ENCODE measurements around the gene BLNK. TPM values are rescaled to one million over a fixed set of nuclear protein-coding genes. Genes with fewer than 3 reads are reported as not detected.

BLNK gene
- total RNA-seq, 5 donors from 2014 or later (not counting 1 experiment from before 2014, with no cell fraction given) = 1.3 to 8.2 (median 1.7) TPM

GRCh38 chr10:96229568-96230030 lies 41.8 kb downstream of the BLNK start:
- no peaks in the 10 kb centered on the region for H3K27me3 Mint-ChIP-seq
- Histone ChIP-seq H3K4me3 (ENCODE audit: control insufficient read depth in 1 of 2, extremely low read depth in 1 of 2, low read length in 1 of 2) (no peak overlapping the region), H3K4me1 (ENCODE audit: control insufficient read depth in 1 of 2, extremely low read depth in 1 of 2, insufficient read depth in 2 of 2, low read length in 2 of 2) (no peaks in the 10 kb centered on the region), H3K36me3 (ENCODE audit: control insufficient read depth in 2 of 2, extremely low read depth in 1 of 2, insufficient read depth in 1 of 2, low read length in 1 of 2) (no peaks in the 10 kb centered on the region), H3K27me3 (replicated peaks in 1 of 2; ENCODE audit: control insufficient read depth in 2 of 2, extremely low read depth in 1 of 2, insufficient read depth in 2 of 2, low read length in 1 of 2) (peaks cover 0 to 3% of the 10 kb centered on the region in 2 experiments), H3K9me3 (no peaks in the 10 kb centered on the region), H3K27ac (ENCODE audit: low read length) (no peak overlapping the region)
- no peaks in the 10 kb centered on the region for H3K36me3 Mint-ChIP-seq
- ChIA-PET POLR2A (interaction anchor here in 1 of 2 donors (0.6 kb wide), 2 partner anchors 21 to 73 kb away, joined by 3 to 6 read pairs; no protein-coding TSS in a partner anchor), CTCF (interaction anchor here (0.6 to 4.2 kb wide), 38 partner anchors 9 to 679 kb away, joined by 3 to 34 read pairs (median 5); partner anchors contain the start of genes DNTT (in 1 of the 2) and TCTN3 (in 1 of the 2))
- H3K9me3 Mint-ChIP-seq = no peaks in the 10 kb centered on the region
- H3K4me3 Mint-ChIP-seq = no peak overlapping the region
- ATAC-seq (replicated peaks in 1 of 4) = peak; percentile 63 to 74 (median 68)
- peaks cover 0 to 7% (median 2%) of the 10 kb centered on the region in 3 donors for H3K4me1 Mint-ChIP-seq
- H3K27ac Mint-ChIP-seq = peak overlapping the region; percentile 2 to 71
- 0% methylated on average over 3 of the region's 7 CpGs for WGBS (ENCODE audit: insufficient coverage)
- peak; percentile 46 to 82 (median 66) for DNase-seq

GRCh38 chr10:96228408-96228994 lies 42.9 kb downstream of the BLNK start:
- no peak for ATAC-seq (replicated peaks in 1 of 4)
- no peak overlapping the region for H3K27ac ChIP-seq (ENCODE audit: low read length)
- H3K36me3 ChIP-seq (ENCODE audit: control insufficient read depth in 2 of 2, extremely low read depth in 1 of 2, insufficient read depth in 1 of 2, low read length in 1 of 2) = no peaks in the 10 kb centered on the region

DNA sequence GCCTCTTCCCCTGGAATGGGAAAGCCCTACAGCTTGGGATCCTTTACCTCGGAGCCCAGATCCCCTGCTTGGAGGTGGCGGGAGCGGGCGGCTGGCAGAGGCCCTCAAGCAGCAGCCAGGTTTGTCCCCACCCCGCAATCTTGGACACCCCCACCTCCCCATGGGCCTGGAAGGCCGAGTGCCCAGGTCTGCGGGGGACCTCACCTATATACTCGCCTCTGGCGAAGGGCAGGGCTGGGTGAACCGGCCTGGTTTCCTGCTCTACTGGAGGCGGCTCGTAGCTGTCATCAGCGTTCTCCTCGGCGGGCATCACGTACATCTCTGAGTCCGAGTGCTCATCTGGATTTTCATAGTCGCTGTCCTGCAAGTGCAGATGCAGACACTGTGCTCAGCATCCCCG lies 44.2 kb downstream of the BLNK start:
- Mint-ChIP-seq H3K27ac (no peak overlapping the region), H3K4me1 (peaks cover 0 to 7% (median 2%) of the 10 kb centered on the region in 3 donors), H3K9me3 (no peaks in the 10 kb centered on the region), H3K36me3 (no peaks in the 10 kb centered on the region), H3K27me3 (no peaks in the 10 kb centered on the region), H3K4me3 (no peak overlapping the region)
- Histone ChIP-seq H3K4me1 (ENCODE audit: control insufficient read depth in 1 of 2, extremely low read depth in 1 of 2, insufficient read depth in 2 of 2, low read length in 2 of 2) (no peaks in the 10 kb centered on the region), H3K9me3 (no peaks in the 10 kb centered on the region), H3K27ac (ENCODE audit: low read length) (no peak overlapping the region), H3K36me3 (ENCODE audit: control insufficient read depth in 2 of 2, extremely low read depth in 1 of 2, insufficient read depth in 1 of 2, low read length in 1 of 2) (no peaks in the 10 kb centered on the region), H3K4me3 (ENCODE audit: control insufficient read depth in 1 of 2, extremely low read depth in 1 of 2, low read length in 1 of 2) (no peak overlapping the region), H3K27me3 (replicated peaks in 1 of 2; ENCODE audit: control insufficient read depth in 2 of 2, extremely low read depth in 1 of 2, insufficient read depth in 2 of 2, low read length in 1 of 2) (peaks cover 0 to 6% of the 10 kb centered on the region in 2 experiments)
- ATAC-seq (replicated peaks in 1 of 4) (no peak), DNase-seq (no peak)
- ChIA-PET POLR2A (no interaction called here), CTCF (interaction anchor here in 1 of 2 donors (0.7 to 1.2 kb wide), 4 partner anchors 11 to 99 kb away, joined by 3 to 6 read pairs (median 4); no protein-coding TSS in a partner anchor)
- WGBS (ENCODE audit: insufficient coverage) = 91% methylated on average over 12 of the region's 19 CpGs

More at GRCh38 chr10:96228408-96228994, 42.9 kb downstream of the BLNK start:
- peaks cover 0 to 6% of the 10 kb centered on the region in 2 experiments for H3K27me3 ChIP-seq (replicated peaks in 1 of 2; ENCODE audit: control insufficient read depth in 2 of 2, extremely low read depth in 1 of 2, insufficient read depth in 2 of 2, low read length in 1 of 2)
- WGBS (ENCODE audit: insufficient coverage) = 80% methylated on average over 1 of the region's 9 CpGs
- Mint-ChIP-seq H3K27me3 (no peaks in the 10 kb centered on the region), H3K9me3 (no peaks in the 10 kb centered on the region), H3K4me1 (peaks cover 0 to 7% (median 2%) of the 10 kb centered on the region in 3 donors), H3K4me3 (no peak overlapping the region), H3K36me3 (no peaks in the 10 kb centered on the region), H3K27ac (no peak overlapping the region)
- ChIA-PET CTCF (interaction anchor here (0.6 to 4.2 kb wide), 11 partner anchors 13 to 1123 kb away, joined by 3 to 34 read pairs (median 5); no protein-coding TSS in a partner anchor), POLR2A (no interaction called here)
- no peak overlapping the region for H3K4me3 ChIP-seq (ENCODE audit: control insufficient read depth in 1 of 2, extremely low read depth in 1 of 2, low read length in 1 of 2)
- no peaks in the 10 kb centered on the region for H3K4me1 ChIP-seq (ENCODE audit: control insufficient read depth in 1 of 2, extremely low read depth in 1 of 2, insufficient read depth in 2 of 2, low read length in 2 of 2)
- DNase-seq = no peak
- H3K9me3 ChIP-seq = no peaks in the 10 kb centered on the region

DNA sequence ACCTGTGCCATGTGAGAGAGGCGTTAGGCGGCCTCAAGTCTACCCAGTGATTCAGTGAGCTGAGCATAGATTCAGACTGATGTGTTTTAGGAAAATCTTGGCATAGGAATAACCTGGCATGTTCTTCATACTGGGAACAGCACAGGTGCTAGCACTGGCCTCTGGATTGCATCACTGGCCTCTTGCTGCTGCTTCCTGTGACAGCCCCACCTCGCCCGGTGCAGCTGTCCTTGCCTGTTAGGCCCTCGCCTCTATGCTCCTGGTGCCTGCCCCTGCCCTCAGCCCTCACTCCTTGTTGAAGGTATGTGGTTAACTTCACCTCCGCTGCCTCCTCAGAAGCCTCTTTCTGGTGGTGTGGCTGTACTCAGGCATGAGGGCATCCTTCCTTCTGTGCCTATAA lies 46.2 kb downstream of the BLNK start:
- no peaks in the 10 kb centered on the region for H3K9me3 Mint-ChIP-seq
- CTCF ChIA-PET = no interaction called here
- POLR2A ChIA-PET = no interaction called here

DNA sequence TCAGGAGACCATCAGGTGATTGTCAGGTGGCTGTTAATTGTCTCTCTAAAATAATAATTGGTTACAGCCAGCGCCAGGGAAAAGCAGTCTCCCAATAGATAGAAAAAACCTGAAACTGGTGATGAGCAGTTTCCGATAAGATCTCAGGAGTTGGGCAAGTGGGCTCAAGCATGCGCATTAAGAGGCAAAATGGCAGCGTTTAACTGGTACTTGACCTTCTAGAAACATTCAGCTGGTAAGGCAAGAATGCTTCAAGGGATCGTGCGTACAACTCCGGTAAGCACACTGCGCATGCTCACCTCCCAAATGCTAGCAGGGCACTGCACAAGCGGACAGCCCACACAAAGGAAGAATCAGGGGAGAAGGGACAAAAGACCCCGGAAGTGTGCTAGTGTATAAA lies 48.5 kb downstream of the BLNK start:
- H3K27ac ChIP-seq (ENCODE audit: low read length) = no peak overlapping the region
- 93% methylated on average over 10 of the region's 10 CpGs for WGBS (ENCODE audit: insufficient coverage)
- POLR2A ChIA-PET = no interaction called here
- H3K4me1 ChIP-seq (ENCODE audit: control insufficient read depth in 1 of 2, extremely low read depth in 1 of 2, insufficient read depth in 2 of 2, low read length in 2 of 2) = no peaks in the 10 kb centered on the region
- DNase-seq (no peak), ATAC-seq (replicated peaks in 1 of 4) (no peak)
- no peak overlapping the region for H3K4me3 Mint-ChIP-seq
- no peaks in the 10 kb centered on the region for H3K36me3 Mint-ChIP-seq
- H3K9me3 ChIP-seq = no peaks in the 10 kb centered on the region
- H3K9me3 Mint-ChIP-seq = no peaks in the 10 kb centered on the region
- CTCF ChIA-PET = interaction anchor here in 1 of 2 donors (0.6 kb wide), 1 partner anchor 8 kb away, joined by 7 read pairs; no protein-coding TSS in a partner anchor
- H3K27ac Mint-ChIP-seq = no peak overlapping the region
- H3K27me3 ChIP-seq (replicated peaks in 1 of 2; ENCODE audit: control insufficient read depth in 2 of 2, extremely low read depth in 1 of 2, insufficient read depth in 2 of 2, low read length in 1 of 2) = peaks cover 0 to 16% of the 10 kb centered on the region in 2 experiments
- no peaks in the 10 kb centered on the region for H3K36me3 ChIP-seq (ENCODE audit: control insufficient read depth in 2 of 2, extremely low read depth in 1 of 2, insufficient read depth in 1 of 2, low read length in 1 of 2)
- no peak overlapping the region for H3K4me3 ChIP-seq (ENCODE audit: control insufficient read depth in 1 of 2, extremely low read depth in 1 of 2, low read length in 1 of 2)
- no peaks in the 10 kb centered on the region for H3K4me1 Mint-ChIP-seq
- H3K27me3 Mint-ChIP-seq = peaks cover 4 to 10% of the 10 kb centered on the region in 2 donors

More for the DNA sequence above, 46.2 kb downstream of the BLNK start:
- Mint-ChIP-seq H3K4me3 (no peak overlapping the region), H3K27me3 (peaks cover 0 to 1% of the 10 kb centered on the region in 2 donors), H3K27ac (no peak overlapping the region), H3K4me1 (peaks cover 0 to 7% (median 2%) of the 10 kb centered on the region in 3 donors), H3K36me3 (no peaks in the 10 kb centered on the region)
- Histone ChIP-seq H3K36me3 (ENCODE audit: control insufficient read depth in 2 of 2, extremely low read depth in 1 of 2, insufficient read depth in 1 of 2, low read length in 1 of 2) (no peaks in the 10 kb centered on the region), H3K27me3 (replicated peaks in 1 of 2; ENCODE audit: control insufficient read depth in 2 of 2, extremely low read depth in 1 of 2, insufficient read depth in 2 of 2, low read length in 1 of 2) (peaks cover 0 to 12% of the 10 kb centered on the region in 2 experiments), H3K9me3 (no peaks in the 10 kb centered on the region), H3K4me3 (ENCODE audit: control insufficient read depth in 1 of 2, extremely low read depth in 1 of 2, low read length in 1 of 2) (no peak overlapping the region), H3K4me1 (ENCODE audit: control insufficient read depth in 1 of 2, extremely low read depth in 1 of 2, insufficient read depth in 2 of 2, low read length in 2 of 2) (no peaks in the 10 kb centered on the region), H3K27ac (ENCODE audit: low read length) (no peak overlapping the region)
- ATAC-seq (replicated peaks in 1 of 4) = no peak
- DNase-seq = no peak
- no CpG with 5 or more reads among the region's 6 CpGs for WGBS (ENCODE audit: insufficient coverage)

DNA sequence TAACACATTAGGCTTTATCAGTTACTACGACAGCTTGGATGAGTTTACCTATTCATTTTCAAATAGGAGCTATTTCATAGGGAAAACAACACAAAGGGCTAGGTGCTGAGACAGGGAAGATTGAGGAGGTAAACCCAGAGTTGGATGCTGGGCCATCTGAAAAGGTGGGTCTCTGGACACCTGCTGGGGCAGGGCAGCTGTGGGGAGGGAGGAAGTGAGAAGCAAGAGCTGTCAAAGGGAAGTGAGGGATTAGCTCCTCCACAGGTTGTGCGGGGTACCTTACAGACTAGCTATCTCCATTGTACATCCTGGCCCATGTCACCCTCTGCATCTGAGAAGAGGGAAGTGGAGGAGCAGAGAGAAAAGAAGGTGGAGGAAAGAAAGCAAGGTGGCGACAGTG lies 48.9 kb downstream of the BLNK start:
- CTCF ChIA-PET = interaction anchor here in 1 of 2 donors (0.6 kb wide), 1 partner anchor 9 kb away, joined by 7 read pairs; no protein-coding TSS in a partner anchor
- Mint-ChIP-seq H3K36me3 (no peaks in the 10 kb centered on the region), H3K4me3 (no peak overlapping the region), H3K27me3 (peaks cover 8 to 13% of the 10 kb centered on the region in 2 donors), H3K4me1 (no peaks in the 10 kb centered on the region), H3K27ac (no peak overlapping the region), H3K9me3 (no peaks in the 10 kb centered on the region)
- POLR2A ChIA-PET = no interaction called here
- no peak for DNase-seq
- no peak overlapping the region for H3K4me3 ChIP-seq (ENCODE audit: control insufficient read depth in 1 of 2, extremely low read depth in 1 of 2, low read length in 1 of 2)
- peaks cover 0 to 16% of the 10 kb centered on the region in 2 experiments for H3K27me3 ChIP-seq (replicated peaks in 1 of 2; ENCODE audit: control insufficient read depth in 2 of 2, extremely low read depth in 1 of 2, insufficient read depth in 2 of 2, low read length in 1 of 2)
- no peaks in the 10 kb centered on the region for H3K9me3 ChIP-seq
- WGBS (ENCODE audit: insufficient coverage) = 100% methylated on average over 1 of the region's 3 CpGs
- H3K4me1 ChIP-seq (ENCODE audit: control insufficient read depth in 1 of 2, extremely low read depth in 1 of 2, insufficient read depth in 2 of 2, low read length in 2 of 2) = no peaks in the 10 kb centered on the region
- no peak for ATAC-seq (replicated peaks in 1 of 4)
- no peak overlapping the region for H3K27ac ChIP-seq (ENCODE audit: low read length)
- H3K36me3 ChIP-seq (ENCODE audit: control insufficient read depth in 2 of 2, extremely low read depth in 1 of 2, insufficient read depth in 1 of 2, low read length in 1 of 2) = no peaks in the 10 kb centered on the region
